ENCODE data around the gene MS4A15.
A peak's percentile ranks its signal among the peaks of the same experiment; 100 is the strongest.

The MS4A15 gene

GRCh38 chr11:60775420-60775961 lies 18.8 kb downstream of the MS4A15 start:
- ATAC-seq, result peak; percentile 93
- TF ChIP-seq OSR1 (CRISPR knock-in tag; IDR thresholded peaks at IDR 0.05) (no peak), ZC3H10 (CRISPR knock-in tag; IDR thresholded peaks at IDR 0.05) (no peak), SNAI2 (CRISPR knock-in tag; IDR thresholded peaks at IDR 0.05) (no peak), CSDC2 (CRISPR knock-in tag; IDR thresholded peaks at IDR 0.05) (no peak), TOX (CRISPR knock-in tag; IDR thresholded peaks at IDR 0.05; ENCODE audit: borderline replicate concordance) (no peak), ESRRG (CRISPR knock-in tag; IDR thresholded peaks at IDR 0.05) (no peak), CREB5 (CRISPR knock-in tag; IDR thresholded peaks at IDR 0.05; ENCODE audit: low read depth) (no peak), GLIS3 (CRISPR knock-in tag; IDR thresholded peaks at IDR 0.05) (no peak), TSHZ2 (CRISPR knock-in tag; IDR thresholded peaks at IDR 0.05) (no peak), ARNTL (CRISPR knock-in tag; IDR thresholded peaks at IDR 0.05; ENCODE audit: borderline replicate concordance, low read depth) (no peak), ZNF8 (CRISPR knock-in tag; IDR thresholded peaks at IDR 0.05) (no peak), POU6F1 (CRISPR knock-in tag; IDR thresholded peaks at IDR 0.05; ENCODE audit: borderline replicate concordance, low read depth) (no peak), ZNF565 (CRISPR knock-in tag; conservative IDR thresholded peaks at IDR 0.05; ENCODE audit: low read depth) (no peak), PPARA (CRISPR knock-in tag; IDR thresholded peaks at IDR 0.05; ENCODE audit: borderline replicate concordance) (no peak), ZFP30 (CRISPR knock-in tag; IDR thresholded peaks at IDR 0.05) (no peak), ZNF70 (CRISPR knock-in tag; IDR thresholded peaks at IDR 0.05) (no peak)

- ATAC-seq, result no peak
- TF ChIP-seq ZFP30 (CRISPR knock-in tag; IDR thresholded peaks at IDR 0.05) (no peak), BACH2 (CRISPR knock-in tag; IDR thresholded peaks at IDR 0.05; ENCODE audit: borderline replicate concordance) (no peak)
Measured at GRCh38 chr11:60776167-60776566, 19.5 kb downstream of the MS4A15 start.

- no peak for ATAC-seq
- TF ChIP-seq PATZ1 (CRISPR knock-in tag; IDR thresholded peaks at IDR 0.05; ENCODE audit: borderline replicate concordance) (no peak), ISL1 (CRISPR knock-in tag; IDR thresholded peaks at IDR 0.05) (no peak), CREB5 (CRISPR knock-in tag; IDR thresholded peaks at IDR 0.05; ENCODE audit: low read depth) (no peak), POU6F1 (CRISPR knock-in tag; IDR thresholded peaks at IDR 0.05; ENCODE audit: borderline replicate concordance, low read depth) (no peak), OSR1 (CRISPR knock-in tag; IDR thresholded peaks at IDR 0.05) (no peak), PPARA (CRISPR knock-in tag; IDR thresholded peaks at IDR 0.05; ENCODE audit: borderline replicate concordance) (no peak), SNAI2 (CRISPR knock-in tag; IDR thresholded peaks at IDR 0.05) (no peak), ZC3H10 (CRISPR knock-in tag; IDR thresholded peaks at IDR 0.05) (no peak), ZNF70 (CRISPR knock-in tag; IDR thresholded peaks at IDR 0.05) (no peak), TOX (CRISPR knock-in tag; IDR thresholded peaks at IDR 0.05; ENCODE audit: borderline replicate concordance) (no peak), GLIS3 (CRISPR knock-in tag; IDR thresholded peaks at IDR 0.05) (no peak)
Measured at GRCh38 chr11:60777106-60777505, 20.4 kb downstream of the MS4A15 start.
